ENCODE data around the gene IL17C.
"Not testable (repeated sequence)": the region's sequence is repeated elsewhere in the genome, so short reads cannot be mapped to it uniquely, and the experiment has no call there.

IL17C gene

GRCh38 chr16:88667461-88667860, 29.1 kb downstream of the IL17C start:
- Histone ChIP-seq H3K4me3 (ENCODE audit: low read depth in 1 of 2, low read length in 2 of 2) (no peak overlapping the region), H3K4me1 (ENCODE audit: insufficient read depth, low read length) (peaks cover 8% of the 10 kb centered on the region), H4K20me1 (ENCODE audit: insufficient read depth, low read length) (0 out of 2 replicates have a peak, but pooled peaks cover 3% of the 10 kb centered on the region), H3K27me3 (ENCODE audit: insufficient read depth, low read length, poor library complexity) (no peaks in the 10 kb centered on the region), H3K9me3 (ENCODE audit: insufficient read depth, low read length, severe bottlenecking) (no peaks in the 10 kb centered on the region), H3K79me2 (ENCODE audit: insufficient read depth, low read length) (peaks cover 9% of the 10 kb centered on the region), H3K27ac (ENCODE audit: low read length) (no peak overlapping the region), H3K9ac (ENCODE audit: low read depth, low read length) (no peak overlapping the region), H3K4me2 (ENCODE audit: insufficient read depth, low read length) (no peak overlapping the region), H3K36me3 (ENCODE audit: insufficient read depth, low read length) (no peaks in the 10 kb centered on the region), H2AFZ (ENCODE audit: low read depth, low read length) (no peak overlapping the region)
- DNase-seq (no peak), ATAC-seq (ENCODE audit: insufficient read depth, low read depth) (no peak)
- TF ChIP-seq, protein P1, sequence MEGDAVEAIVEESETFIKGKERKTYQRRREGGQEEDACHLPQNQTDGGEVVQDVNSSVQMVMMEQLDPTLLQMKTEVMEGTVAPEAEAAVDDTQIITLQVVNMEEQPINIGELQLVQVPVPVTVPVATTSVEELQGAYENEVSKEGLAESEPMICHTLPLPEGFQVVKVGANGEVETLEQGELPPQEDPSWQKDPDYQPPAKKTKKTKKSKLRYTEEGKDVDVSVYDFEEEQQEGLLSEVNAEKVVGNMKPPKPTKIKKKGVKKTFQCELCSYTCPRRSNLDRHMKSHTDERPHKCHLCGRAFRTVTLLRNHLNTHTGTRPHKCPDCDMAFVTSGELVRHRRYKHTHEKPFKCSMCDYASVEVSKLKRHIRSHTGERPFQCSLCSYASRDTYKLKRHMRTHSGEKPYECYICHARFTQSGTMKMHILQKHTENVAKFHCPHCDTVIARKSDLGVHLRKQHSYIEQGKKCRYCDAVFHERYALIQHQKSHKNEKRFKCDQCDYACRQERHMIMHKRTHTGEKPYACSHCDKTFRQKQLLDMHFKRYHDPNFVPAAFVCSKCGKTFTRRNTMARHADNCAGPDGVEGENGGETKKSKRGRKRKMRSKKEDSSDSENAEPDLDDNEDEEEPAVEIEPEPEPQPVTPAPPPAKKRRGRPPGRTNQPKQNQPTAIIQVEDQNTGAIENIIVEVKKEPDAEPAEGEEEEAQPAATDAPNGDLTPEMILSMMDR (IDR thresholded peaks at IDR 0.05; ENCODE audit: borderline replicate concordance, extremely low read depth, low read length, poor library complexity, severe bottlenecking), result no peak
- no peak for TF ChIP-seq EZH2 (IDR thresholded peaks at IDR 0.05; ENCODE audit: borderline replicate concordance, low read depth, low read length, severe bottlenecking)

DNA sequence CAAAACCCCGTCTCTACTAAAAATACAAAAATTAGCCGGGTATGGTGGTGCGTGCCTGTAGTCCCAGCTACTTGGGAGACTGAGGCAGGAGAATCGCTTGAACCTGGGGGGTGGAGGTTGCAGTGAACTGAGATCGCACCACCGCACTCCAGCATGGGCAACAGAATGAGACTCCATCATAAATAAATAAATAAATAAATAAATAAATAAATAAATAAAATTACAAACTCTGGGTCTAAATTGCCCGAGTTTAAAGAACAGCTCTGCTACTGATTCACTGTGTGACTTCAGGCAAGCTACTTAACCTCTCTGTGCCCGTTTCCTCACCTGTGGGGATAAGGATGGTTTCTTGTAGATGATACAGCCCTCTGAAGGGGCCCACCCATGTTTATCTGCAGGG, 31.1 kb downstream of the IL17C start:
- H4K20me1 ChIP-seq (ENCODE audit: insufficient read depth, low read length); H3K4me3 ChIP-seq (ENCODE audit: low read depth in 1 of 2, low read length in 2 of 2); DNase-seq; H3K79me2 ChIP-seq (ENCODE audit: insufficient read depth, low read length); H3K27ac ChIP-seq (ENCODE audit: low read length); H3K4me2 ChIP-seq (ENCODE audit: insufficient read depth, low read length); H3K4me1 ChIP-seq (ENCODE audit: insufficient read depth, low read length); H3K27me3 ChIP-seq (ENCODE audit: insufficient read depth, low read length, poor library complexity); H3K9me3 ChIP-seq (ENCODE audit: insufficient read depth, low read length, severe bottlenecking); ATAC-seq (ENCODE audit: insufficient read depth, low read depth); H2AFZ ChIP-seq (ENCODE audit: low read depth, low read length); H3K36me3 ChIP-seq (ENCODE audit: insufficient read depth, low read length); H3K9ac ChIP-seq (ENCODE audit: low read depth, low read length): not testable (repeated sequence)

GRCh38 chr16:88669980-88670379, 31.6 kb downstream of the IL17C start:
- no peak overlapping the region for H3K9ac ChIP-seq (ENCODE audit: low read depth, low read length)
- no peaks in the 10 kb centered on the region for H3K27me3 ChIP-seq (ENCODE audit: insufficient read depth, low read length, poor library complexity)
- H3K9me3 ChIP-seq (ENCODE audit: insufficient read depth, low read length, severe bottlenecking), result no peaks in the 10 kb centered on the region
- no peaks in the 10 kb centered on the region for H3K36me3 ChIP-seq (ENCODE audit: insufficient read depth, low read length)
- no peak overlapping the region for H3K27ac ChIP-seq (ENCODE audit: low read length)
- no peak overlapping the region for H3K4me2 ChIP-seq (ENCODE audit: insufficient read depth, low read length)
- no peak for DNase-seq
- TF ChIP-seq EZH2 (IDR thresholded peaks at IDR 0.05; ENCODE audit: borderline replicate concordance, low read depth, low read length, severe bottlenecking), result no peak
- TF ChIP-seq, protein P1 (IDR thresholded peaks at IDR 0.05; ENCODE audit: borderline replicate concordance, extremely low read depth, low read length, poor library complexity, severe bottlenecking), result no peak
- no peaks in the 10 kb centered on the region for H3K4me1 ChIP-seq (ENCODE audit: insufficient read depth, low read length)
- H2AFZ ChIP-seq (ENCODE audit: low read depth, low read length), result no peak overlapping the region
- no peaks in the 10 kb centered on the region for H3K79me2 ChIP-seq (ENCODE audit: insufficient read depth, low read length)
- 0 out of 2 replicates have a peak, but pooled peaks cover 3% of the 10 kb centered on the region for H4K20me1 ChIP-seq (ENCODE audit: insufficient read depth, low read length)
- ATAC-seq (ENCODE audit: insufficient read depth, low read depth), result no peak
- no peak overlapping the region for H3K4me3 ChIP-seq (ENCODE audit: low read depth in 1 of 2, low read length in 2 of 2)

GRCh38 chr16:88671806-88672205, 33.4 kb downstream of the IL17C start:
- Histone ChIP-seq H3K4me1 (ENCODE audit: insufficient read depth, low read length) (no peaks in the 10 kb centered on the region), H3K9me3 (ENCODE audit: insufficient read depth, low read length, severe bottlenecking) (no peaks in the 10 kb centered on the region), H3K4me3 (ENCODE audit: low read depth in 1 of 2, low read length in 2 of 2) (no peak overlapping the region), H3K36me3 (ENCODE audit: insufficient read depth, low read length) (no peaks in the 10 kb centered on the region), H3K27me3 (ENCODE audit: insufficient read depth, low read length, poor library complexity) (no peaks in the 10 kb centered on the region), H3K79me2 (ENCODE audit: insufficient read depth, low read length) (no peaks in the 10 kb centered on the region), H3K4me2 (ENCODE audit: insufficient read depth, low read length) (no peak overlapping the region), H2AFZ (ENCODE audit: low read depth, low read length) (no peak overlapping the region), H3K27ac (ENCODE audit: low read length) (no peak overlapping the region), H3K9ac (ENCODE audit: low read depth, low read length) (no peak overlapping the region), H4K20me1 (ENCODE audit: insufficient read depth, low read length) (0 out of 2 replicates have a peak, but pooled peaks cover 3% of the 10 kb centered on the region)
- TF ChIP-seq EZH2 (IDR thresholded peaks at IDR 0.05; ENCODE audit: borderline replicate concordance, low read depth, low read length, severe bottlenecking), result no peak
- TF ChIP-seq, protein P1 (IDR thresholded peaks at IDR 0.05; ENCODE audit: borderline replicate concordance, extremely low read depth, low read length, poor library complexity, severe bottlenecking), result no peak
- ATAC-seq (ENCODE audit: insufficient read depth, low read depth), result no peak
- DNase-seq, result no peak
